GM23248 (cell line): Measurements from ENCODE around the gene LDLRAD4. TPM values are rescaled to one million over a fixed set of nuclear protein-coding genes. Genes with fewer than 3 reads are reported as not detected.

Experiments used
- DNase-seq: peaks from one replicate; pipeline ENCODE4 v3.0.0-alpha.2; 2015
- H2AFZ ChIP-seq: fragments of 200-600 bp; sonication (generic); 2 replicates; pipeline ENCODE4 v1.6.1; 2016; ENCODE audit warnings: antibody characterized with exemption
- H3F3A ChIP-seq: fragments of 200-600 bp; sonication (generic); 2 replicates; pipeline ENCODE4 v1.6.1; 2016; ENCODE audit warnings: mild to moderate bottlenecking, antibody characterized with exemption, mixed run types; ENCODE audit not compliant: insufficient read depth
- H3K27ac ChIP-seq: fragments of 200-600 bp; sonication (generic); 2 replicates; pipeline ENCODE4 v1.5.1; 2016; ENCODE audit warnings: mild to moderate bottlenecking
- H3K27me3 ChIP-seq: fragments of 200-600 bp; sonication (generic); replicated peaks from 2 replicates; pipeline ENCODE4 v1.6.1; 2016; ENCODE audit warnings: mild to moderate bottlenecking; ENCODE audit not compliant: insufficient read depth
- H3K36me3 ChIP-seq: fragments of 200-600 bp; sonication (generic); 2 replicates; pipeline ENCODE4 v1.6.1; 2016; ENCODE audit warnings: low read depth, mild to moderate bottlenecking
- H3K4me1 ChIP-seq: fragments of 200-600 bp; sonication (generic); 2 replicates; pipeline ENCODE4 v1.6.1; 2016; ENCODE audit warnings: mild to moderate bottlenecking; ENCODE audit not compliant: insufficient read depth
- H3K4me2 ChIP-seq: fragments of 200-600 bp; sonication (generic); one replicate; pipeline ENCODE4 v1.6.1; 2016; ENCODE audit warnings: mild to moderate bottlenecking; ENCODE audit not compliant: unreplicated experiment
- H3K4me3 ChIP-seq: fragments of 200-600 bp; sonication (generic); 2 replicates; pipeline ENCODE4 v1.5.1; 2016; ENCODE audit warnings: mild to moderate bottlenecking
- H3K79me2 ChIP-seq: fragments of 200-600 bp; sonication (generic); 2 replicates; pipeline ENCODE4 v1.6.1; 2016; ENCODE audit warnings: mild to moderate bottlenecking; ENCODE audit not compliant: insufficient read depth
- H3K9ac ChIP-seq: fragments of 200-600 bp; sonication (generic); 2 replicates; pipeline ENCODE4 v1.6.1; 2016; ENCODE audit warnings: mild to moderate bottlenecking
- H3K9me2 ChIP-seq: fragments of 200-600 bp; sonication (generic); 2 replicates; pipeline ENCODE4 v1.6.1; 2016; ENCODE audit warnings: mixed run types, mild to moderate bottlenecking, moderate library complexity; ENCODE audit not compliant: insufficient read depth
- H3K9me3 ChIP-seq: fragments of 200-600 bp; sonication (generic); one replicate; pipeline ENCODE4 v1.6.1; 2017; ENCODE audit warnings: low read depth
- H4K20me1 ChIP-seq: fragments of 200-600 bp; sonication (generic); 2 replicates; pipeline ENCODE4 v1.6.0; 2016; ENCODE audit not compliant: insufficient read depth
- EZH2 ChIP-seq: fragments of 200-600 bp; sonication (generic); IDR thresholded peaks from 2 replicates; pipeline ENCODE4 v1.6.1; 2018; ENCODE audit warnings: antibody characterized with exemption, mild to moderate bottlenecking; ENCODE audit not compliant: insufficient read depth, poor library complexity, severe bottlenecking
- EZH2phosphoT487 ChIP-seq: fragments of 200-600 bp; sonication (generic); IDR thresholded peaks from 2 replicates; pipeline ENCODE4 v1.6.1; 2018; ENCODE audit warnings: antibody characterized with exemption, moderate library complexity, mild to moderate bottlenecking, low read depth; ENCODE audit not compliant: insufficient read depth
- WGBS, 2 experiments: methylation state at CpG; one replicate each; pipeline ENCODE4 v1.1.6; 2015 to 2017; ENCODE audit warnings: low lambda C conversion rate in 2 of 2, low coverage in 1 of 2; ENCODE audit errors: missing lambda C conversion rate in 2 of 2; 5-methylcytosine and 5-hydroxymethylcytosine counted together
- in situ Hi-C: fragments of 300-500 bp; cut with MboI; formaldehyde crosslinking; loops from 2 replicates; pipeline ENCODE4 v1.15.0; 2020
- polyA plus RNA-seq: library from polyadenylated mRNA; unstranded; fragments of >200 nt; fragmentation: Nextera tagmentation; extraction: Ambion mirVana; gene quantifications from 2 replicates; pipeline ENCODE4 v1.2.1, GENCODE V29; 2016
- total RNA-seq: library from RNA; depleted of rRNA; stranded (reverse); fragments of >200 nt; shearing (Covaris generic); gene quantifications from 2 replicates; pipeline ENCODE4 v1.2.3, GENCODE V29; 2014

Gene LDLRAD4
- total and polyA plus RNA-seq, 2 experiments from 2014 or later, result not detected

DNA sequence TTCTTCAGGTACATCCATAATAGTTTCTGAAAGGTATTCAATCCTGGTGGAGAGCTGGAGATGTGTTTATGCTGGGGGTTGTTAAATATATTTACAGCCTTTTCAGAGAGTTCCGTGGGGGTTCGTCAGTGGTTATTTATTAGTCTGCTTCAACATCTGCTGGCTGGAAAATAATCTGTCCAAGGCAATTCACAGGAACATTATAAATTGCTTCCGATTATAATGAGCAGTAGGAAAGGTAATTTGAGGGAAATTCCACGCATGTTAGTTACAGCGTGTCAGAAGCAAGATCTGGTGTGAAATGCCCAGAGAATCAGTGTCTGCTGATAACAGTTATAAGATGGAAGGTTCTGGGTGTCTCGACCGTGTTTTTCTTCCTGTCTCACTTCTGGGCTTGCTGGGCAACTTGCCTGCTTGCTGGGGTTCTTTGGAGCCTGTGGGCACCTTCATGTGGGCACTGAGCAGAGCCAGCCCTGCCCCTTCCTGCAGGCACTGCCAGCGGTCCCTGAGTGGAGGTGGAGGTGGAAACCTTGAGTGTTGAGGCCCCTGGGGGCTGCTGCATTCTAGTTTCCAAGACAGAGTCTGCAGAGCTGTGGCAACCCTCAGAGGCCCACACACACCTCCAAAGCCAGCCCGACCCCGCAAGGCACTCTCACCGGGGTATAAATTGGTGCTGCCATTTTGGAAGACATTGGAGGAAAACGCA is 322.1 kb downstream of the LDLRAD4 start:
- no peaks in the 10 kb centered on the region for H4K20me1 ChIP-seq
- H2AFZ ChIP-seq, result no peak overlapping the region
- WGBS, 2 experiments, result 61 to 66% methylated on average over 12 of the region's 12 CpGs
- H3K9me2 ChIP-seq, result no peaks in the 10 kb centered on the region
- H3K4me2 ChIP-seq, result no peak overlapping the region
- no peaks in the 10 kb centered on the region for H3K36me3 ChIP-seq
- H3K9ac ChIP-seq, result no peak overlapping the region
- H3K79me2 ChIP-seq, result no peaks in the 10 kb centered on the region
- no peak for DNase-seq
- H3K4me1 ChIP-seq, result no peaks in the 10 kb centered on the region
- H3K27me3 ChIP-seq, result peaks cover under 1% of the 10 kb centered on the region; the same call in 1 of the 2 replicates
- no peak for TF ChIP-seq EZH2phosphoT487
- no peak for TF ChIP-seq EZH2
- H3K9me3 ChIP-seq, result no peaks in the 10 kb centered on the region
- H3F3A ChIP-seq, result no peaks in the 10 kb centered on the region
- H3K27ac ChIP-seq, result no peak overlapping the region
- in situ Hi-C loops, result no loop called here
- no peak overlapping the region for H3K4me3 ChIP-seq

- Histone ChIP-seq H3K79me2 (no peaks in the 10 kb centered on the region), H3K27me3 (peaks cover 4% of the 10 kb centered on the region; the same call in 1 of the 2 replicates), H3K27ac (no peak overlapping the region), H3K4me3 (no peak overlapping the region), H3K4me1 (no peaks in the 10 kb centered on the region), H3K9ac (no peak overlapping the region), H3K9me2 (no peaks in the 10 kb centered on the region), H3K9me3 (no peaks in the 10 kb centered on the region), H3F3A (no peaks in the 10 kb centered on the region), H3K36me3 (no peaks in the 10 kb centered on the region), H3K4me2 (no peak overlapping the region), H2AFZ (no peak overlapping the region), H4K20me1 (no peaks in the 10 kb centered on the region)
- 68 to 69% methylated on average over 13 of the region's 13 CpGs for WGBS, 2 experiments
- no peak for TF ChIP-seq EZH2phosphoT487
- no peak for DNase-seq
- in situ Hi-C loops, result no loop called here
Measured at GRCh38 chr18:13541621-13542519, 323.3 kb downstream of the LDLRAD4 start.

DNA sequence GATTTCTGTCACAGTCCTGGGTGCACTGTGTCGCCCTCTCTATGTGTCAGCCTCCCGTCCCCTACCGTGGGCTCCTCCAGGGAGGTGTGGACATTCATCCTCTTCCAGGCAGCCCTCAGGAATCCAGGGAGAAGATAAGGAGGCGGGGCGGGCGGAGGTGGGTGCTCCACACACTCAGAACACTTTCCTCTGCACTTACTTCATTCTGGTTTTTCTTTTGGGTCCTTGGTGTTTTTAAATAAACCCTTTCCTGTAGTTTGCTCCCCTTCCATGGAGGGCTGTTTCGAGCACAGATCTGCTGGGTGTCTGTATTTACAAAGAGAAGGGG is 323.9 kb downstream of the LDLRAD4 start:
- H4K20me1 ChIP-seq, result no peaks in the 10 kb centered on the region
- no peaks in the 10 kb centered on the region for H3K36me3 ChIP-seq
- no peaks in the 10 kb centered on the region for H3K79me2 ChIP-seq
- H3K9me3 ChIP-seq, result no peaks in the 10 kb centered on the region
- DNase-seq, result no peak
- H3K27ac ChIP-seq, result no peak overlapping the region
- no peak for TF ChIP-seq EZH2
- TF ChIP-seq EZH2phosphoT487, result no peak
- no peak overlapping the region for H2AFZ ChIP-seq
- H3K4me3 ChIP-seq, result no peak overlapping the region
- no peaks in the 10 kb centered on the region for H3F3A ChIP-seq
- no peaks in the 10 kb centered on the region for H3K4me1 ChIP-seq
- peaks cover 5% of the 10 kb centered on the region; the same call in 1 of the 2 replicates for H3K27me3 ChIP-seq
- no peak overlapping the region for H3K4me2 ChIP-seq
- no peak overlapping the region for H3K9ac ChIP-seq
- no peaks in the 10 kb centered on the region for H3K9me2 ChIP-seq
- 63 to 65% methylated on average over 7 of the region's 7 CpGs for WGBS, 2 experiments
- in situ Hi-C loops, result no loop called here

- no peak overlapping the region for H3K9ac ChIP-seq
- no peak for DNase-seq
- H3K36me3 ChIP-seq, result no peaks in the 10 kb centered on the region
- H3K9me2 ChIP-seq, result no peaks in the 10 kb centered on the region
- H3K4me3 ChIP-seq, result no peak overlapping the region
- WGBS, 2 experiments, result 70 to 71% methylated on average over 4 of the region's 4 CpGs
- TF ChIP-seq EZH2phosphoT487 (no peak), EZH2 (no peak)
- H3K4me2 ChIP-seq, result no peak overlapping the region
- no peaks in the 10 kb centered on the region for H3K9me3 ChIP-seq
- peaks cover 5% of the 10 kb centered on the region; the same call in 1 of the 2 replicates for H3K27me3 ChIP-seq
- H3K4me1 ChIP-seq, result no peaks in the 10 kb centered on the region
- no peak overlapping the region for H3K27ac ChIP-seq
- H3F3A ChIP-seq, result no peaks in the 10 kb centered on the region
- no peaks in the 10 kb centered on the region for H4K20me1 ChIP-seq
- in situ Hi-C loops, result no loop called here
- no peak overlapping the region for H2AFZ ChIP-seq
- no peaks in the 10 kb centered on the region for H3K79me2 ChIP-seq
Measured at GRCh38 chr18:13543144-13543543, 324.6 kb downstream of the LDLRAD4 start.
